DND-41 (cell line): ENCODE measurements around the gene TRAPPC6A.

Experiments used
- ATAC-seq: fragments of 200-7000 bp; cut with Tn5 transposase; 3 replicates; pipeline ENCODE4 v1.9.1; 2021; ENCODE audit warnings: low read depth; ENCODE audit not compliant: insufficient read depth
- DNase-seq: peaks from one replicate; pipeline ENCODE4 v3.0.0-alpha.2; 2020
- H2AFZ ChIP-seq: 2 replicates; pipeline ENCODE4 v1.6.0; 2012; ENCODE audit warnings: low read depth, low read length
- H3K27ac ChIP-seq: 2 replicates; pipeline ENCODE4 v1.5.1; 2012; ENCODE audit warnings: low read length, inconsistent platforms
- H3K27me3 ChIP-seq: fragments of 200-600 bp; sonication (generic); 2 replicates; pipeline ENCODE4 v1.6.0; 2012; ENCODE audit warnings: low read length, mild to moderate bottlenecking, inconsistent platforms; ENCODE audit not compliant: insufficient read depth, poor library complexity
- H3K36me3 ChIP-seq: 2 replicates; pipeline ENCODE4 v1.5.1; 2012; ENCODE audit warnings: low read length, inconsistent platforms; ENCODE audit not compliant: insufficient read depth
- H3K4me1 ChIP-seq: 2 replicates; pipeline ENCODE4 v1.5.1; 2012; ENCODE audit warnings: mild to moderate bottlenecking, low read length; ENCODE audit not compliant: insufficient read depth
- H3K4me2 ChIP-seq: 2 replicates; pipeline ENCODE4 v1.6.0; 2012; ENCODE audit warnings: mild to moderate bottlenecking, moderate library complexity, low read length, inconsistent platforms; ENCODE audit not compliant: insufficient read depth
- H3K4me3 ChIP-seq, 2 experiments: fragments of 200-600 bp in 1 of 2; shearing (Covaris generic) in 1 of 2; 2 replicates each; pipeline ENCODE4 v1.5.1; 2012 to 2016; ENCODE audit warnings: inconsistent platforms in 2 of 2, low read length in 2 of 2, mild to moderate bottlenecking in 2 of 2, low read depth in 1 of 2, moderate library complexity in 1 of 2
- H3K79me2 ChIP-seq: 2 replicates; pipeline ENCODE4 v1.6.0; 2012; ENCODE audit warnings: low read length, inconsistent platforms; ENCODE audit not compliant: insufficient read depth
- H3K9ac ChIP-seq: 2 replicates; pipeline ENCODE4 v1.6.0; 2012; ENCODE audit warnings: low read depth, mild to moderate bottlenecking, inconsistent platforms, low read length, moderate library complexity
- H3K9me3 ChIP-seq: 2 replicates; pipeline ENCODE4 v1.5.1; 2012; ENCODE audit warnings: low read length, moderate library complexity, mild to moderate bottlenecking, inconsistent platforms; ENCODE audit not compliant: insufficient read depth, severe bottlenecking
- H4K20me1 ChIP-seq: 2 replicates; pipeline ENCODE4 v1.6.0; 2012; ENCODE audit warnings: low read length; ENCODE audit not compliant: insufficient read depth
- CTCF ChIP-seq: IDR thresholded peaks from 2 replicates; pipeline ENCODE4 v1.5.1; 2012; ENCODE audit warnings: borderline replicate concordance, low read length, moderate library complexity, mild to moderate bottlenecking; ENCODE audit not compliant: poor library complexity, severe bottlenecking; ENCODE audit errors: extremely low read depth
- EZH2 ChIP-seq: IDR thresholded peaks from 3 replicates; pipeline ENCODE4 v1.6.1; 2012; ENCODE audit warnings: borderline replicate concordance, low read depth, mild to moderate bottlenecking, moderate library complexity, low read length, inconsistent platforms; ENCODE audit not compliant: severe bottlenecking

The TRAPPC6A gene

GRCh38 chr19:45137179-45137761, 40.8 kb downstream of the TRAPPC6A start:
- no peak overlapping the region for H3K4me3 ChIP-seq
- H2AFZ ChIP-seq, result no peak overlapping the region
- DNase-seq (no peak), ATAC-seq (no peak)
- H3K36me3 ChIP-seq, result peaks cover 23% of the 10 kb centered on the region
- H3K4me1 ChIP-seq, result no peaks in the 10 kb centered on the region
- H3K4me2 ChIP-seq, result no peak overlapping the region
- peaks cover 68% of the 10 kb centered on the region for H4K20me1 ChIP-seq
- peaks cover 57% of the 10 kb centered on the region for H3K79me2 ChIP-seq
- H3K9ac ChIP-seq, result no peak overlapping the region
- no peak overlapping the region for H3K27ac ChIP-seq
- no peaks in the 10 kb centered on the region for H3K27me3 ChIP-seq
- H3K9me3 ChIP-seq, result no peaks in the 10 kb centered on the region
- TF ChIP-seq CTCF, result no peak
- TF ChIP-seq EZH2, result no peak

DNA sequence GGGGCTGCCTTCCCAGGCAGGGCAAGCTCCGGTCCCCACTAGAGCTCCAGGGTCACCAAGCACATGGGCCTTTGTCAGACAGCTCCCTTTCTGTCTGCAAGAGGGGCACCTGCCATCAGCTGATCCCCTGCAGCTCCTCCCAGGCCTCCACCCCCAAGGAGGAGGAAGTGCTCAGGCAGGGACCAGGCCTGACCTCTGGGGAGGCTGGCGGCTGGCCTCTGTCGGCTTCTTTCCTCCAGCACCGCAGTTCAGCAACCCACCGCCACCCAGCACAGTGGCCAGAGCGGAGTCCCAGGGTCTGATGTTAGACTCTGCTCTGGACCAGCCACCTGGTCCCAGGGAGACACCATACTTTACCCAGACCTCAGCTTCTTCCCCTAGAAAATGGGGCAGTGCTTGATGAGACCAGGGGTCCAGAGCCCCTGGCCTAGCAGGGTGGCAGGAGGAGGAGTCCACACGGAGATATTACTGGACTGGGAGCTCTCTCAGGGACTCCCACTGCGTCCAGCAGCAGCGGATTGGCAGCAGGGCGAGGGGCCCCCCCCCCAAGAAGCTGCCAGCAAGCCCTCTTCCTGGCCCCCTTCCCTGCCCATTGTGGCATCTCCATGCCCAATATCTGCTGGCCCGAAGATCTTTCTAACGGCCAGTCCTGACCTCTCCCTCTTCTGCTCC, 41.4 kb downstream of the TRAPPC6A start:
- Histone ChIP-seq H3K36me3 (peaks cover 19% of the 10 kb centered on the region), H3K9me3 (no peaks in the 10 kb centered on the region), H3K79me2 (peaks cover 63% of the 10 kb centered on the region), H3K4me3 (no peak overlapping the region), H3K4me1 (no peaks in the 10 kb centered on the region), H2AFZ (no peak overlapping the region), H3K4me2 (no peak overlapping the region), H3K27me3 (no peaks in the 10 kb centered on the region), H3K9ac (no peak overlapping the region), H4K20me1 (peaks cover 67% of the 10 kb centered on the region), H3K27ac (no peak overlapping the region)
- TF ChIP-seq CTCF (no peak), EZH2 (no peak)
- ATAC-seq (no peak), DNase-seq (no peak)

DNA sequence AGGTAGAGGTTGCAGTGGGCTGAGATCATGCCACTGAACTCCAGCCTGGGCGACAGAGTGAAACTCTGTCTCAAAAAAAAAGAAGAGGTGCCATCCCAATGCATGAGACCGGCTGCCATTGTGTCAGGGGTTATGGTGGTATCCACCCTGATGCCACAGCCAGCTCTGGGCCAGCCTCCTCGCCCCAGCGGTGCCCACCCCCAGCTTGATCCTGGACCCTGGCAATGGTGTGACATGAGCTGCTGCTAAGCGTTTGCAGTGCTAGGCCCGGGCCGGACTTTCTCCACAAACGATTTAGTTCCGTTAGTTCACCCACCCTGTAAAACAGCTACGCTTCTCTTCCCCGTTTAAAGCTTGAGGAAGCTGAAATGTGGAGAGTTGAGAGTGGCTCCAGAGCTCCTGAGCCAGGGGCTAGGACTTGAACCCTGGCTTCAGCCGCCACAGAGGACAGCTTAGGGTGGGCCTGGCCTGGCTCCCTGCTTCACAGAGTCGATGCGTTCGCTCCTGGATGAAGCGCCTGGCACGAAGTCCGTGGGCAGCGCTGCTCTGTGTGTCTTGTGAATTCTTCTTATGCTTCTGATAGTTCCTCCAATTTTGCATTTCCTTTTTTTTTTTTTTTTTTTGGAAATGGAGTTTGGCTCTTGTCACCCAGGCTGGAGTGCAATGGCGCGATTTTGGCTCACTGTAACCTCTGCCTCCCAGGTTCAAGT, 42.7 kb downstream of the TRAPPC6A start:
- TF ChIP-seq EZH2 (no peak), CTCF (no peak)
- Histone ChIP-seq H3K27ac (no peak overlapping the region), H3K36me3 (peaks cover 7% of the 10 kb centered on the region), H2AFZ (no peak overlapping the region), H4K20me1 (peaks cover 71% of the 10 kb centered on the region), H3K4me3 (no peak overlapping the region), H3K9ac (no peak overlapping the region), H3K27me3 (no peaks in the 10 kb centered on the region), H3K79me2 (peaks cover 75% of the 10 kb centered on the region), H3K4me2 (no peak overlapping the region), H3K4me1 (no peaks in the 10 kb centered on the region), H3K9me3 (no peaks in the 10 kb centered on the region)
- DNase-seq (no peak), ATAC-seq (no peak)
